ENCODE measurements around the gene AHCYL2. TPM values are rescaled to one million over a fixed set of nuclear protein-coding genes. Genes with fewer than 3 reads are reported as not detected.
A peak's percentile ranks its signal among the peaks of the same experiment; 100 is the strongest.

The AHCYL2 gene
- total RNA-seq, 1 experiment from 2014 or later = 23.2 TPM

GRCh38 chr7:129452589-129453231, 227.9 kb downstream of the AHCYL2 start:
- Histone ChIP-seq H3K14ac (ENCODE audit: insufficient read depth, low read length) (no peak overlapping the region), H3K27ac (ENCODE audit: insufficient read length, low read depth, low read length) (no peak overlapping the region), H3K9ac (ENCODE audit: extremely low read depth, insufficient read length, low read length) (no peak overlapping the region), H3K4ac (ENCODE audit: low read depth, low read length) (no peak overlapping the region), H3K79me1 (ENCODE audit: insufficient read depth, low read depth, low read length, poor library complexity, severe bottlenecking) (no peaks in the 10 kb centered on the region), H3K27me3 (ENCODE audit: insufficient read depth, low read length) (no peaks in the 10 kb centered on the region), H4K8ac (replicated peaks; ENCODE audit: insufficient read length, low read depth, low read length) (no peak overlapping the region), H3K23ac (ENCODE audit: insufficient read length, low read depth, low read length) (no peak overlapping the region), H2AK5ac (ENCODE audit: insufficient read length, low read length) (no peak overlapping the region), H3K23me2 (ENCODE audit: insufficient read length, low read depth, low read length, poor library complexity, severe bottlenecking) (peaks cover 3% of the 10 kb centered on the region), H3K9me3 (ENCODE audit: control insufficient read depth, low read depth, low read length) (no peaks in the 10 kb centered on the region), H2BK5ac (ENCODE audit: insufficient read length, low read length) (no peak overlapping the region), H3K56ac (ENCODE audit: insufficient read length, low read depth, low read length) (no peak overlapping the region), H2BK12ac (ENCODE audit: insufficient read length, low read depth, low read length) (no peak overlapping the region), H4K91ac (ENCODE audit: insufficient read length, low read depth, low read length) (no peak overlapping the region), H2BK20ac (ENCODE audit: low read depth, low read length, poor library complexity, severe bottlenecking) (no peak overlapping the region), H2BK15ac (ENCODE audit: low read depth, low read length) (no peak overlapping the region), H3K4me2 (ENCODE audit: insufficient read depth, insufficient read length, low read length) (no peak overlapping the region), H3K18ac (ENCODE audit: insufficient read length, low read depth, low read length) (no peak overlapping the region), H3K4me1 (ENCODE audit: insufficient read depth, low read length) (no peaks in the 10 kb centered on the region), H2BK120ac (ENCODE audit: low read depth, low read length, poor library complexity, severe bottlenecking) (no peak overlapping the region), H4K20me1 (ENCODE audit: control insufficient read depth, insufficient read depth, insufficient read length) (no peaks in the 10 kb centered on the region), H2AFZ (ENCODE audit: low read length) (no peak overlapping the region), H3T11ph (ENCODE audit: low read length) (no peak overlapping the region), H4K5ac (ENCODE audit: insufficient read length, low read depth, low read length) (no peak overlapping the region), H3K79me2 (ENCODE audit: insufficient read depth, low read length) (no peaks in the 10 kb centered on the region)
- H3K36me3 Mint-ChIP-seq (ENCODE audit: insufficient read depth in 1 of 3, low read depth in 3 of 3) = peaks cover 24 to 59% (median 55%) of the 10 kb centered on the region in 3 experiments
- H3K4me3 Mint-ChIP-seq = no peak overlapping the region
- WGBS (ENCODE audit: extremely low coverage, insufficient read length, low lambda C conversion rate) = no CpG with 5 or more reads among the region's 2 CpGs
- peaks cover 9 to 10% of the 10 kb centered on the region in 2 experiments; a peak in 4 of 5 replicates for H3K9me3 Mint-ChIP-seq
- H3K27me3 Mint-ChIP-seq (ENCODE audit: low read depth) = no peaks in the 10 kb centered on the region
- DNase-seq = no peak
- 0 out of 7 replicates have a peak overlapping the region, but pooled peaks of 1 of the 3 experiments have one; percentile 39 for H3K27ac Mint-ChIP-seq
- no peak for TF ChIP-seq CTCF (conservative IDR thresholded peaks at IDR 0.05)
- no peaks in the 10 kb centered on the region for H3K4me1 Mint-ChIP-seq

Measured in H9 (cell line).